Heart right ventricle (tissue), 16 donors: ENCODE measurements around the gene RPL27. TPM values are rescaled to one million over a fixed set of nuclear protein-coding genes. Genes with fewer than 3 reads are reported as not detected.

Source experiments
- ATAC-seq, 8 donors: fragments of 200-7000 bp; cut with Tn5 transposase; one replicate each; pipeline ENCODE4 v1.9.1; 2020; ENCODE audit warnings: mild to moderate bottlenecking in 8 of 8, moderate library complexity in 8 of 8, moderate number of reproducible peaks in 1 of 8
- DNase-seq, 2 donors: peaks; one replicate each; pipeline ENCODE4 v3.0.0-alpha.2; 2020
- H3K27ac ChIP-seq, 10 donors: fragments of 200-600 bp; sonication (generic) in 2 of 10; one replicate each; pipeline versions ENCODE4 v1.5.0 to v1.8.0; 2020 to 2022; ENCODE audit warnings: mild to moderate bottlenecking in 3 of 10
- H3K27me3 ChIP-seq, 7 donors: fragments of 200-600 bp; one replicate each; pipeline ENCODE4 v1.8.0; 2021 to 2022; ENCODE audit warnings: mild to moderate bottlenecking in 2 of 7
- H3K36me3 ChIP-seq, 9 donors: fragments of 200-600 bp; sonication (generic) in 1 of 9; one replicate each; pipeline versions ENCODE4 v1.5.0 to v1.8.0; 2020 to 2022; ENCODE audit warnings: mild to moderate bottlenecking in 2 of 9
- H3K4me1 ChIP-seq, 9 donors: fragments of 200-600 bp; sonication (generic) in 1 of 9; one replicate each; pipeline versions ENCODE4 v1.5.0 to v1.8.0; 2020 to 2022; ENCODE audit warnings: mild to moderate bottlenecking in 4 of 9
- H3K4me3 ChIP-seq, 10 donors: fragments of 200-600 bp; sonication (generic) in 2 of 10; one replicate each; pipeline versions ENCODE4 v1.5.0 to v1.8.0; 2020 to 2022; ENCODE audit warnings: mild to moderate bottlenecking in 7 of 10, moderate library complexity in 2 of 10
- H3K9me3 ChIP-seq, 11 donors: fragments of 200-600 bp in 10 of 11; sonication (generic) in 2 of 11; one replicate each; pipeline versions ENCODE4 v1.5.0 to v1.8.0; 2013 to 2022; ENCODE audit warnings: mild to moderate bottlenecking in 2 of 11, control low read depth in 1 of 11, moderate library complexity in 1 of 11
- WGBS, 2 donors: extraction: QIAGEN DNeasy Blood & Tissue Kit; methylation state at CpG; one replicate each; pipeline ENCODE4 v1.1.7; 2013; ENCODE audit warnings: inconsistent platforms in 1 of 2; 5-methylcytosine and 5-hydroxymethylcytosine counted together
- intact Hi-C, 10 donors: fragments of 100-400 bp; cut with DNase I; formaldehyde crosslinking; loops; one replicate each; pipeline versions ENCODE4 v1.11.1 to v1.14.2; 2022
- polyA plus RNA-seq, 2 donors: library from polyadenylated mRNA; stranded (reverse); fragments of 200-250 nt; gene quantifications; one replicate each; pipeline ENCODE4 v1.2.3, GENCODE V29; 2013
- total RNA-seq, 10 donors: library from RNA; stranded (reverse); fragmentation: NEBNext Ultra II Directional in 3 of 10; extraction: Animal tissue kit (Norgen Biotek cat#: 25700) in 3 of 10; gene quantifications; one replicate each; pipeline versions ENCODE4 v1.2.1 to v1.2.4, GENCODE V29; 2021 to 2023
- TF ChIP-seq, protein P1 (sequence below), 9 donors: fragments of 200-600 bp; sonication (generic) in 2 of 9; IDR thresholded peaks; one replicate each; pipeline versions ENCODE4 v1.5.0 to v1.8.0; 2021 to 2022; ENCODE audit warnings: antibody characterized with exemption in 9 of 9, mild to moderate bottlenecking in 5 of 9, moderate library complexity in 1 of 9
- donor health status: Arrhythmogenic right ventricular cardiomyopathy.
- donor health status: ischemic (EF 13 %, LVEDD 7.1; RV severe dilation, severe dysfunction).
- donor health status: healthy with polysubstance abuse.
- donor health status: DM: no; HTN: yes; CAD: no.
- donor health status: DM: no; HTN: no; CAD: no.
- donor health status: ischemic (EF 25% LVEDD 6.9; RV normal size, moderate dysfunction).
- donor health status: ischemic (EF 25% LVEDD 5.7; RV mildly dilated, moderate dysfunction).
- donor health status: healthy.
- donor health status: DM: yes; HTN: yes; CAD: no.
- donor health status: Ischemic cardiomyopathy.
- donor health status: ischemic (EF 35%, LVEDD 5.7; RV mildly dilated, moderate dysfunction).
- donor health status: nonischemic (EF 11% LVEDD 7.7; RV severe dilation, severe dysfunction).
- donor health status: DM: yes; HTN: yes; CAD: no.
- donor health status: PGD.
- donor health status: ischemic (EF 29% LVEDD 5.4; RV normal size, mild dysfunction).
- donor health status: nonischemic (EF 23%, LVEDD 6.1; RV moderate dilation, normal function).

Gene RPL27
- total and polyA plus RNA-seq, 12 donors: 388 to 2,790 (median 583) TPM

DNA sequence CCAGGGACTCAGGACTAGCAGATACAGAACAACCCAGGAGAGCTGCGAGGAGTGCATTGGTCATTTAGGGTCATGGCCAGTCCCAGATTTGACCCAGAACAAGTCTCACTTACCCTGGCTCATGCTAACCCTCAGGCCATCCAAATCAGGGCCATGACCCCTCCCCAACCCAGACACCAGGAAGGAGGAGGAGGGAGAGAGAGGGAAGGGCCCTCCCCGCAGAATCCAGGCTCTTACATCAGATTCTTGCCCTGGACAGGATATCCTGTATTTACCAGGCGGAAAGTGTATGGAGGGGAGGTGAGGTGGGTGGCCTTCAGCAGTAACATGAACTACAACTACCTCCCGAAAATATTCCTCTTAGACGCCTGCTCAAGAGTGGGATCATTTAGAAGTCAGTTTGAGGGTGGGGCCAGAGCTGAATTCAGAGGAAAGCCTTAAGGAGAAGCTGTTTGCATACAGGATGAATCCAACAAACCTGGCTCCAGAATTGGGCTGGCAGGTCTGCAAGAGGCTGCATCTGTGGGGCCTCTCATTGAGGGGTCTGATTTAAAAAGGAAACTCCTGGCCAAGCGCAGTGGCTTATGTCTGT, 21.9 kb downstream of the RPL27 start:
- peak in 1 of 2 donors; percentile 41 for DNase-seq
- Histone ChIP-seq H3K9me3 (no peaks in the 10 kb centered on the region), H3K27me3 (no peaks in the 10 kb centered on the region), H3K4me1 (peaks cover 12 to 71% (median 63%) of the 10 kb centered on the region in 9 donors), H3K36me3 (peaks cover 0 to 36% (median 4%) of the 10 kb centered on the region in 9 donors), H3K4me3 (peak overlapping the region in 8 of 10 donors; percentile 2 to 100 (median 89)), H3K27ac (peak overlapping the region; percentile 43 to 94 (median 90))
- TF ChIP-seq, protein P1, sequence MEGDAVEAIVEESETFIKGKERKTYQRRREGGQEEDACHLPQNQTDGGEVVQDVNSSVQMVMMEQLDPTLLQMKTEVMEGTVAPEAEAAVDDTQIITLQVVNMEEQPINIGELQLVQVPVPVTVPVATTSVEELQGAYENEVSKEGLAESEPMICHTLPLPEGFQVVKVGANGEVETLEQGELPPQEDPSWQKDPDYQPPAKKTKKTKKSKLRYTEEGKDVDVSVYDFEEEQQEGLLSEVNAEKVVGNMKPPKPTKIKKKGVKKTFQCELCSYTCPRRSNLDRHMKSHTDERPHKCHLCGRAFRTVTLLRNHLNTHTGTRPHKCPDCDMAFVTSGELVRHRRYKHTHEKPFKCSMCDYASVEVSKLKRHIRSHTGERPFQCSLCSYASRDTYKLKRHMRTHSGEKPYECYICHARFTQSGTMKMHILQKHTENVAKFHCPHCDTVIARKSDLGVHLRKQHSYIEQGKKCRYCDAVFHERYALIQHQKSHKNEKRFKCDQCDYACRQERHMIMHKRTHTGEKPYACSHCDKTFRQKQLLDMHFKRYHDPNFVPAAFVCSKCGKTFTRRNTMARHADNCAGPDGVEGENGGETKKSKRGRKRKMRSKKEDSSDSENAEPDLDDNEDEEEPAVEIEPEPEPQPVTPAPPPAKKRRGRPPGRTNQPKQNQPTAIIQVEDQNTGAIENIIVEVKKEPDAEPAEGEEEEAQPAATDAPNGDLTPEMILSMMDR (IDR thresholded peaks at IDR 0.05): no peak
- intact Hi-C loops: loop anchor here in 9 of 10 donors (5.0 to 10.0 kb wide), 8 partner anchors 105 to 345 kb away; partner anchors contain the start of genes NBR1 (in 7 of the 9) and BRCA1 (in 5 of the 9)
- peak in 5 of 8 donors; percentile 3 to 43 (median 24) for ATAC-seq
- 46 to 59% methylated on average over 6 of the region's 6 CpGs for WGBS, 2 donors

DNA sequence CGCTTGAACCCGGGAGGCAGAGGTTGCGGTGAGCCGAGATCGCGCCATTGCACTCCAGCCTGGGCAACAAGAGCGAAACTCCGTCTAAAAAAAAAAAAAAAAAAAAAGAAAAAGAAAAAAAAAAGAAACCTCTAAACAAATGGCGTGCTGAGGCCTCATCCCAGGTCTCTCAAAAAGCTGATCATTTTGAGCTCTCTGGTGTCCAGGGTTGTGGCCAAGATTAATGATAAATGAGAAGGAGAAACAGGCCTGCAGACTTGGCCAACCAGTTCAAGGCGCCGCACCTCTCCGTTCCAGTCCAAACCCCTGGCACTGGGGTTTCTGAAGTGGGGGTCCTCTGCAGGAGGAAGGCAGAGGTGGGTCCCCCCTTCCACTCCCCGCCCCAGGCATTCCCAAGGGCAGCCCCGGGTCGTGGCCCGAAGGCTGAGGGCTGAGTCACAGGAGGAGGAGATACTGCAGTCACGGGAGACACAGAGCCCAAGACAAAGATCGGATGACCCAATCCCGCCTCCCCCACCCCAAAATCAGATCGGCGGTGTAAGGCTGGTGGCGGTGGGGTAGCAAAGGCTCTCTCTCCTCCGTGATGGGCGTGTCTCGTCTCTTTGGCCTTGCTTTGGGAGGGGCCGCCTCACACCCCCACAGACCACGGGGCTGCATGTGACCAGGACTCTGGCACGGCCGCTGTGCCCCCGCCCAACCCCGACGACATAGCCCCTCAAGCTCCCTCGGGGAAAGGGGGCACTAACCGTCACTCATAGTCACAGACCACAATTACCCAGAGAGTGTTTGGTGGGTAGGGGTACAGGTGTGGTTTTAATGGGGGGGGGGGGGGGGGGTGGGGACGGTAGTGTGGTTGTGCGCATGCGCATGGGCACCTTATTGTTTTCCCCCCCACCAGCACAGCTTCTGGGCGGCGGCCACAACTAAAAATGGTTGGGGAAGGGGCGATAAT, 22.8 kb downstream of the RPL27 start:
- Histone ChIP-seq H3K27me3 (no peaks in the 10 kb centered on the region), H3K4me1 (peaks cover 8 to 61% (median 54%) of the 10 kb centered on the region in 9 donors), H3K4me3 (peak overlapping the region; percentile 88 to 100 (median 96)), H3K9me3 (no peaks in the 10 kb centered on the region), H3K27ac (peak overlapping the region; percentile 74 to 94 (median 90)), H3K36me3 (peaks cover 0 to 29% (median 2%) of the 10 kb centered on the region in 9 donors)
- intact Hi-C loops: loop anchor here in 9 of 10 donors (5.0 to 10.0 kb wide), 8 partner anchors 104 to 344 kb away; partner anchors contain the start of genes NBR1 (in 7 of the 9) and BRCA1 (in 5 of the 9)
- 12 to 18% methylated on average over 35 to 36 of the region's 40 CpGs for WGBS, 2 donors
- TF ChIP-seq, protein P1 (IDR thresholded peaks at IDR 0.05): no peak
- peak; percentile 32 to 56 (median 43) for ATAC-seq
- peak; percentile 66 to 76 for DNase-seq

DNA sequence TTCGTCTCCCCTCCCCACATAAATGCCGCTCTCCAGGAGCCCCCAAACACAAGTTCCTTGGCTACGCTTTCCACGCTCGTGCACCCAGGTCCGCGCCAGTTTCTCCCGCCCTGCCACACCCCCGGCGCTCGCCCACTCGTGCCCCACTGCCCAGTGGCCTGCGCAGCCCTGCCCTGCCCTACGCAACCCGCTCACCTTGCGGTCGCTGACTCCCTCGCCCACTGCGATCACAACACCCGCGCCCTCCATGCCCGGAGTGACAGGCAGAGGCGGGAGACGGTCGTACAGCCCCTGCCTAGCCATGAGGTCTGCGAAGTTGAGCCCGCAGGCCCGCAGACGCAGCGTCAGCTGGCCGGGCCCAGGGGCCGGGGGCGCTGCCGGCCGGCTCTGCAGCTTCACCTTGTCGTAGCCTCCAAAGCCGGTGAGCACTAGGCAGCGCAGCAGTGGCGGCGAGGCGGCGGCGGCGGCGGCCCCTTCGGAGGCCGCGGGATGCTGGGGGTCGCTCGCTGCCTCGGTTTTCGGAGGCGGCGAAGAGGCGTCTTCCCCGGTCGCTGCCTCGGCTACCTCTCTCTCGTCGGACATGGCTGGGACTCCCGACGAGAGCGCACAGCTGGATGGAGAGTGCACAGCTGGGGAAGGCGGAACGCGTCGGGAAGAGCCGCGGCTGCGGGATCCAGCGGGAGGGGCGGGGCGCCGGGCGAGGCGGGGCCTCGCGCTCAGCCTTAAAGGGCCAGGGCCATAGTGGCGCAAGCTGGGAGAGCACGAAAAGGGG, 23.7 kb downstream of the RPL27 start, which contains the start of gene VAT1:
TSS of gene VAT1 (minus strand) at position 645 of the 772 bp plus-strand sequence. CDS start at position 582, 63 bp downstream.
- ATAC-seq (peak; percentile 70 to 83 (median 80)), DNase-seq (peak; percentile 79 to 86)
- no peaks in the 10 kb centered on the region for H3K9me3 ChIP-seq
- TF ChIP-seq, protein P1 (IDR thresholded peaks at IDR 0.05): no peak
- peak within 1 kb of the TSS; percentile 74 to 94 (median 90) for H3K27ac ChIP-seq
- H3K4me3 ChIP-seq: peak within 1 kb of the TSS; percentile 88 to 100 (median 96)
- H3K27me3 ChIP-seq: no peaks in the 10 kb centered on the region
- intact Hi-C loops: loop anchor here in 9 of 10 donors (5.0 to 10.0 kb wide), 8 partner anchors 103 to 343 kb away; partner anchors contain the start of genes NBR1 (in 7 of the 9) and BRCA1 (in 5 of the 9)
- peaks cover 3 to 55% (median 45%) of the 10 kb centered on the region in 9 donors for H3K4me1 ChIP-seq
- WGBS, 2 donors: 0% methylated on average over 80 of the region's 80 CpGs
- H3K36me3 ChIP-seq: peaks cover 0 to 20% (median 0%) of the 10 kb centered on the region in 9 donors
